ENCODE results near the gene PDE10A. TPM values are rescaled to one million over a fixed set of nuclear protein-coding genes. Genes with fewer than 3 reads are reported as not detected.

The PDE10A gene
- total and polyA plus RNA-seq, 12 donors, result 6.8 to 20.4 (median 14.2) TPM

DNA sequence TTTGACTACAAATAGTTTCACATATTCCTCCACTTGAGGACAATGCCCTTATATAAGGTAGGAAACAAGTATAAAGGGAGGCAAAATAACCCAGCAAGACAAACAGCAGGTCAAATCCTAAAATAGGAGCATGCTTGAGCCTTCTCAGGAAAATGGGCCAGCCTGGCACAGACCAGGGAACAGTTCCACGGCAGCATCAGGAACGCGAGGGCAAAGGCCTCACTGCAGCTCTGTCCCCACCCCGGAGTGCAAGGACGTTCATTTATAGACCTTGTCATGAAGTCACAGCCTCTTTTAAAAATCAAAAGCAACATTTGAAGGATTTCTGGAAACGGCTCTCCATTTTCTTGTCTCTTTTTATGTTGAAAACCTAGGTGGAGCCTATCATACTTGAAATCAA lies 17.1 kb downstream of the PDE10A start:
- Histone ChIP-seq H3K27me3 (no peaks in the 10 kb centered on the region), H3K36me3 (no peaks in the 10 kb centered on the region), H3K27ac (peak overlapping the region in 5 of 10 donors; percentile 1 to 24 (median 9)), H3K4me1 (peaks cover 12 to 56% (median 33%) of the 10 kb centered on the region in 9 donors), H3K4me3 (no peak overlapping the region), H3K9me3 (no peaks in the 10 kb centered on the region)
- intact Hi-C loops (cut with DNase I), result loop anchor here in 1 of 10 donors (5.0 kb wide), 1 partner anchor 74 kb away; no protein-coding TSS in a partner anchor
- ATAC-seq (peak in 3 of 8 donors; percentile 43 to 57 (median 45)), DNase-seq (peak in 1 of 2 donors; percentile 35)
- TF ChIP-seq, protein P1, sequence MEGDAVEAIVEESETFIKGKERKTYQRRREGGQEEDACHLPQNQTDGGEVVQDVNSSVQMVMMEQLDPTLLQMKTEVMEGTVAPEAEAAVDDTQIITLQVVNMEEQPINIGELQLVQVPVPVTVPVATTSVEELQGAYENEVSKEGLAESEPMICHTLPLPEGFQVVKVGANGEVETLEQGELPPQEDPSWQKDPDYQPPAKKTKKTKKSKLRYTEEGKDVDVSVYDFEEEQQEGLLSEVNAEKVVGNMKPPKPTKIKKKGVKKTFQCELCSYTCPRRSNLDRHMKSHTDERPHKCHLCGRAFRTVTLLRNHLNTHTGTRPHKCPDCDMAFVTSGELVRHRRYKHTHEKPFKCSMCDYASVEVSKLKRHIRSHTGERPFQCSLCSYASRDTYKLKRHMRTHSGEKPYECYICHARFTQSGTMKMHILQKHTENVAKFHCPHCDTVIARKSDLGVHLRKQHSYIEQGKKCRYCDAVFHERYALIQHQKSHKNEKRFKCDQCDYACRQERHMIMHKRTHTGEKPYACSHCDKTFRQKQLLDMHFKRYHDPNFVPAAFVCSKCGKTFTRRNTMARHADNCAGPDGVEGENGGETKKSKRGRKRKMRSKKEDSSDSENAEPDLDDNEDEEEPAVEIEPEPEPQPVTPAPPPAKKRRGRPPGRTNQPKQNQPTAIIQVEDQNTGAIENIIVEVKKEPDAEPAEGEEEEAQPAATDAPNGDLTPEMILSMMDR (IDR thresholded peaks at IDR 0.05), result no peak
- WGBS, 2 donors, result 57 to 69% methylated on average over 6 of the region's 6 CpGs

DNA sequence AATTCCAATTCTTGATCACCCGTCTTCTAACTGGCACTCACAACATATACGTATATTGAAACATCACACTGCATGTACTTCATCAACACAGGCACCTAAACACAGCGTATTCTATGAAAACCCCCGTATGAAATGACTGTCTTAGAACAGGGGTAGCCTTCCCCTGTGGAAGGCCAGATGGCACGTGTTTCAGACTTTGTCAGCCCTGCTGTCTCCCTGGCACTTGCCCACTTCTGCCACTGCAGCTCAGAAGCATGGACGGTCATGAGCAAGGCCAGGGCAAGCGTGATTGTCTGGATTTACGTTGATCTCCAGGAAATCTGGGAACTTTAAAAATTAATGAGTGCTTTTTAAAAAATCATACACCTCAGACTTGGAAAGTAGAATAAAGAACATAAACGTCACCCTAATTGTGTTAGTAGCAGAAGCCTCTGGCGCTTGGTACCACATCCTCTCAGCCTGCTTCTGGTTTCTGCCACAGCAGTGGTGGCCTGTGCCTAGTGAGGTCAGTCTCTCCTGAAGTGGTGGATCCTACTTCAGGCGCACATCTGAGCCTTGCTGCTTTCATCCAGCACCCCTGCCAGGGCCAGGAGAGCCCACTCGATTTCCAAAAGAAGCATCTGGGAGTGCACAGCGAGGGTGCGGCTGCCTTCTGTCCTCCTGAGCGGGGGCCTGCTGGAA lies 18.3 kb downstream of the PDE10A start:
- TF ChIP-seq, protein P1 (IDR thresholded peaks at IDR 0.05), result no peak
- no peak overlapping the region for H3K4me3 ChIP-seq
- intact Hi-C loops (cut with DNase I), result loop anchor here in 1 of 10 donors (5.0 kb wide), 1 partner anchor 72 kb away; no protein-coding TSS in a partner anchor

DNA sequence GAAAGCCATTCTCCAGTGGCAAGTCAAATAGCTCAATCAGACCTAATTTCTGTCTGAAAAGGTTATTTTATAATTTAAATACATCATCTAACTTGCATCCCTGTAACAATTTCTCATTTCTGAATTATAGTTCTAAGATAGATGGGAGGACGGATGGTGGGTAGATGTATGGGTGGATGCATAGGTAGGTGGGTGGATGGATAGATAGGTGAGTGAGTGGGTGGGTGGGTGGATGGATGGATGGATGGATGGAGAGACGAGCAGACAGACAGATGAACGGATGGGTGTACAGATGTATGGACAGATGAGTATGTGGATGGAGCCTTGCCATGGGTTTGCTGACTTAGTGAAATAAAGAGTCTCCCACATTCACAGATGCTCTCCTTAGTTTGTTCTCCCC lies 20.0 kb downstream of the PDE10A start:
- Histone ChIP-seq H3K27me3 (no peaks in the 10 kb centered on the region), H3K9me3 (no peaks in the 10 kb centered on the region), H3K36me3 (no peaks in the 10 kb centered on the region), H3K27ac (no peak overlapping the region), H3K4me1 (peaks cover 5 to 54% (median 23%) of the 10 kb centered on the region in 9 donors), H3K4me3 (no peak overlapping the region)
- intact Hi-C loops (cut with DNase I), result no loop called here
- ATAC-seq (no peak), DNase-seq (no peak)
- WGBS, 2 donors, result 82 to 93% methylated on average over 3 of the region's 3 CpGs
- TF ChIP-seq, protein P1 (IDR thresholded peaks at IDR 0.05), result no peak

More for the DNA sequence above, 18.3 kb downstream of the PDE10A start:
- H3K27ac ChIP-seq, result no peak overlapping the region
- no peak for ATAC-seq
- H3K4me1 ChIP-seq, result peaks cover 12 to 60% (median 33%) of the 10 kb centered on the region in 9 donors
- DNase-seq, result no peak
- no peaks in the 10 kb centered on the region for H3K36me3 ChIP-seq
- no peaks in the 10 kb centered on the region for H3K27me3 ChIP-seq
- H3K9me3 ChIP-seq, result no peaks in the 10 kb centered on the region
- WGBS, 2 donors, result 94% methylated on average over 15 of the region's 15 CpGs

DNA sequence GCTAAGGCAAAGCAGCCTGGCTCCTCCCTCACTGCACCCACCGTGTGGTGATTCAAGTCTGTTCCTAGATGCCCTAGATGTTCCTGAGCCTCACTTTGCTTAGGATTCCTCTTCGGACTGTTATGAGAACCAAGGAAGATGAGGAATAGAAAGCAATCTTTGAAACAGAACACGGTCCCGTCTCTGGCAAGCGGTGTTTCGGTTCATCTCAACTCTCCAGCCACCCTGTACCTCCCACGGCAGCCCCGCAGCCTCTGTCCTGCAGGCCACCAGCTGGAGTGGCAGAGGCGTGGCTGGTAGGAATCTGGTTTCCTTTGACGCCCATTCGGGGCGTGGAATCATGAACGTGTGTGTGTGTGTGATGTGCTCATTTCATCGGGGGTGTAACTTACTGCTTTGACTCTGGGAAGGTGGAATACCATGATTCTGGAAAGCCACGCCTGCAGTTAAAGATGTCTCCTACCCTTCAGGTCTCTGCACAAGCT lies 21.3 kb downstream of the PDE10A start:
- ATAC-seq (peak in 3 of 8 donors; percentile 8 to 54 (median 21)), DNase-seq (no peak)
- Histone ChIP-seq H3K4me1 (peaks cover 0 to 54% (median 20%) of the 10 kb centered on the region in 9 donors), H3K27ac (no peak overlapping the region), H3K27me3 (no peaks in the 10 kb centered on the region), H3K4me3 (no peak overlapping the region), H3K9me3 (no peaks in the 10 kb centered on the region), H3K36me3 (no peaks in the 10 kb centered on the region)
- whole genome bisulfite sequencing, 2 donors, result 76 to 80% methylated on average over 15 of the region's 15 CpGs
- intact Hi-C loops (cut with DNase I), result no loop called here
- TF ChIP-seq, protein P1 (IDR thresholded peaks at IDR 0.05), result no peak
